Left ventricle myocardium inferior (tissue), 1 donor: Measurements from ENCODE around the gene RGS7. TPM values are rescaled to one million over a fixed set of nuclear protein-coding genes. Genes with fewer than 3 reads are reported as not detected.
"Not testable (repeated sequence)": the region's sequence is repeated elsewhere in the genome, so short reads cannot be mapped to it uniquely, and the experiment has no call there.

Source experiments
- DNase-seq: peaks from one replicate; pipeline ENCODE4 v3.0.0-alpha.2; 2020
- H3K27ac ChIP-seq: fragments of 200-600 bp; replicated peaks from 2 replicates; pipeline ENCODE4 v1.8.0; 2021
- H3K27me3 ChIP-seq: fragments of 200-600 bp; 2 replicates; pipeline ENCODE4 v1.8.0; 2021; ENCODE audit warnings: low read depth
- H3K36me3 ChIP-seq: fragments of 200-600 bp; 2 replicates; pipeline ENCODE4 v1.8.0; 2021
- H3K4me1 ChIP-seq: fragments of 200-600 bp; 2 replicates; pipeline ENCODE4 v1.8.0; 2021
- H3K4me3 ChIP-seq: fragments of 200-600 bp; 2 replicates; pipeline ENCODE4 v1.8.0; 2021; ENCODE audit warnings: mild to moderate bottlenecking, moderate library complexity
- H3K9me3 ChIP-seq: fragments of 200-600 bp; replicated peaks from 2 replicates; pipeline ENCODE4 v1.8.0; 2021
- CTCF ChIP-seq: fragments of 200-600 bp; IDR thresholded peaks from 2 replicates; pipeline ENCODE4 v1.8.0; 2021; ENCODE audit warnings: antibody characterized with exemption, mild to moderate bottlenecking, borderline replicate concordance
- intact Hi-C: fragments of 100-400 bp; cut with micrococcal nuclease; formaldehyde crosslinking; loops from one replicate; pipeline ENCODE4 v1.11.0; 2022
- total RNA-seq: library from RNA; stranded (reverse); fragmentation: NEBNext Ultra II Directional; extraction: Animal tissue kit (Norgen Biotek cat#: 25700); gene quantifications from one replicate; pipeline ENCODE4 v1.2.1, GENCODE V29; 2021
- donor health status: DM: no; HTN: yes; CAD: no; lungs with severe emphysema.

The RGS7 gene
- total RNA-seq, 1 donor from 2014 or later = not detected

- intact Hi-C loops = no loop called here
- Histone ChIP-seq H3K4me1 (no peaks in the 10 kb centered on the region), H3K9me3 (peaks cover 21% of the 10 kb centered on the region), H3K4me3 (no peak overlapping the region), H3K36me3 (no peaks in the 10 kb centered on the region), H3K27ac (no peak overlapping the region), H3K27me3 (no peaks in the 10 kb centered on the region)
- no peak for DNase-seq
- TF ChIP-seq CTCF = no peak
These were observed 189.8 kb downstream of the RGS7 start for GRCh38 chr1:241167121-241167630.

DNA sequence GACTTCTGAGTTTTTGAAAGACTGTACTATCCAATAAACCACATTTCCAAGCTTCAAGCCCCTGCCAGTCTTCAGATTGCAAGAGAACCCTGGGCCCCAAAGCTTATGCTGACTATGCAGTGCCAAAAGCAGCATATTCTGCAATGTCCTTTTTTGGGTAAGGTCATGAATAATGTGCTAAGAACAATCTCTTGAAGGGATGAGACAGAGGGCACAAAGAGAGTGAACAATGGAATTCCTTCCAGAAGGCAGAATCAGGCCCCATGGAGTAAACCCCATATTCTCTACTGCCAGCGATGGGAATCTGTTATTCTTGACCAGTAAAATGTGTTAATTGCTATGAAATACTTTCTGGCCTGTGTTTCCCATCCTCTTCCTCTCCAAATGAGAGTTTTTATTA, 190.4 kb downstream of the RGS7 start:
- no peaks in the 10 kb centered on the region for H3K4me1 ChIP-seq
- H3K36me3 ChIP-seq = no peaks in the 10 kb centered on the region
- intact Hi-C loops = no loop called here
- no peak overlapping the region for H3K4me3 ChIP-seq
- H3K9me3 ChIP-seq = peaks cover 21% of the 10 kb centered on the region
- no peak for TF ChIP-seq CTCF
- no peaks in the 10 kb centered on the region for H3K27me3 ChIP-seq
- no peak for DNase-seq
- H3K27ac ChIP-seq = no peak overlapping the region

GRCh38 chr1:241165256-241165655, 191.7 kb downstream of the RGS7 start:
- DNase-seq, H3K36me3 ChIP-seq, H3K27me3 ChIP-seq, H3K4me3 ChIP-seq, H3K4me1 ChIP-seq, H3K27ac ChIP-seq, intact Hi-C loops: not testable (repeated sequence)
- peaks cover 21% of the 10 kb centered on the region for H3K9me3 ChIP-seq

GRCh38 chr1:241163363-241163762, 193.6 kb downstream of the RGS7 start:
- H3K27ac ChIP-seq = no peak overlapping the region
- intact Hi-C loops = no loop called here
- no peaks in the 10 kb centered on the region for H3K4me1 ChIP-seq
- DNase-seq = no peak
- peaks cover 21% of the 10 kb centered on the region for H3K9me3 ChIP-seq
- H3K4me3 ChIP-seq = no peak overlapping the region
- H3K36me3 ChIP-seq = no peaks in the 10 kb centered on the region
- no peak for TF ChIP-seq CTCF
- H3K27me3 ChIP-seq = no peaks in the 10 kb centered on the region

DNA sequence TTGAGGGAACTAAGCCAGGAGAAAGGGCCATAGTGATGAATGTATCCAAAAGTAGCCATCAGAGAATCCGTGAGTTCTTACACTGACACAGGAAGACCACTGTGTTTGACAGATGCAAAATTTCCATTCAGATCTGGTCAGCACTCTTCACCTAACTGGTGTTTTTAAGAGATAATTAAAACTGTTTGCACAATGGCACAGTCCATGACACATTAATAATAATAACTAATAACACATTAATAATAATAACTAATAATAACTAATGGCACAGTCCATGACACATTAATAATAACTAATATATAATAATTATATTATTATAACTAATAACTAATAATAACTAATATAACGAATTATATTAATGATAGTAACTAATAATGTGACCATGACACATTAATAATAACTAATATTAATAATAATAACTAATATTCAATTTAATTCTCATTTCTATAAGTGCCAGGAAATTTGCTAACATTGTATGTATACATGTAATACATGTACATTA, 195.8 kb downstream of the RGS7 start:
- no peak overlapping the region for H3K27ac ChIP-seq
- no peaks in the 10 kb centered on the region for H3K36me3 ChIP-seq
- H3K9me3 ChIP-seq = peaks cover 8% of the 10 kb centered on the region
- H3K27me3 ChIP-seq = no peaks in the 10 kb centered on the region
- intact Hi-C loops = no loop called here
- TF ChIP-seq CTCF = no peak
- DNase-seq = no peak
- H3K4me1 ChIP-seq = no peaks in the 10 kb centered on the region
- no peak overlapping the region for H3K4me3 ChIP-seq

- intact Hi-C loops = no loop called here
- Histone ChIP-seq H3K4me3 (no peak overlapping the region), H3K36me3 (no peaks in the 10 kb centered on the region), H3K9me3 (peaks cover 15% of the 10 kb centered on the region), H3K27ac (no peak overlapping the region), H3K27me3 (no peaks in the 10 kb centered on the region), H3K4me1 (no peaks in the 10 kb centered on the region)
- DNase-seq = no peak
- TF ChIP-seq CTCF = no peak
These were observed 199.6 kb downstream of the RGS7 start for GRCh38 chr1:241157435-241157834.
